GM18498 (cell line): ENCODE results near the gene ACTL10.

ENCODE experiments used
- ATAC-seq: cut with Tn5 transposase; IDR thresholded peaks from one replicate; pipeline ENCODE4 v1.9.1; 2021; ENCODE audit warnings: mild to moderate bottlenecking, moderate library complexity; ENCODE audit not compliant: unreplicated experiment

Gene ACTL10

GRCh38 chr20:33648396-33649004, 18.2 kb upstream of the ACTL10 start:
- no peak for ATAC-seq

DNA sequence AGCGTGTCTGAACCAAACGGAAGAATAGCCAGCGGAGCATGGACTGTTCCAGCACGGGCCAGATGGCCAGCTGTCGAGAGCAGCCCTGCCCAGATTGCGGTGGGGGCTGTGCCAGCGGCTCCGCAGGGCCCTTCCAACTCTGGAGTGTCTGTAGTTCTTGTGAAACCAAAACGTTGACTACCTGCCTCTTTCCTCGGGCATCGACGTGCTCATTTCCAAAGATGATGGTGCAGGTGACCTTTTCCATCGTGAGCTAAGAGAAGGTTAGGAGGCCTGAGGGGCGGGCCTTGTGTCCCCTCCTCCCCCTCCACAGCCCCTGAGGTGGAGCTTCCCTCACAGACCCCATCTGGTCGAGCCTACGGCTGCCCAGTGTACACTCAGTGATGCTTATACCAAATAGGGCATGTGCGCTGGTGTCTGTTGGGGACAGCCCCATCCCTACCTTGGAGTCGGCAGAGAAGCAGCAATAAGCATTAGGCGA, 17.5 kb upstream of the ACTL10 start:
- ATAC-seq: no peak

GRCh38 chr20:33650111-33650752, 16.5 kb upstream of the ACTL10 start:
- ATAC-seq: no peak

DNA sequence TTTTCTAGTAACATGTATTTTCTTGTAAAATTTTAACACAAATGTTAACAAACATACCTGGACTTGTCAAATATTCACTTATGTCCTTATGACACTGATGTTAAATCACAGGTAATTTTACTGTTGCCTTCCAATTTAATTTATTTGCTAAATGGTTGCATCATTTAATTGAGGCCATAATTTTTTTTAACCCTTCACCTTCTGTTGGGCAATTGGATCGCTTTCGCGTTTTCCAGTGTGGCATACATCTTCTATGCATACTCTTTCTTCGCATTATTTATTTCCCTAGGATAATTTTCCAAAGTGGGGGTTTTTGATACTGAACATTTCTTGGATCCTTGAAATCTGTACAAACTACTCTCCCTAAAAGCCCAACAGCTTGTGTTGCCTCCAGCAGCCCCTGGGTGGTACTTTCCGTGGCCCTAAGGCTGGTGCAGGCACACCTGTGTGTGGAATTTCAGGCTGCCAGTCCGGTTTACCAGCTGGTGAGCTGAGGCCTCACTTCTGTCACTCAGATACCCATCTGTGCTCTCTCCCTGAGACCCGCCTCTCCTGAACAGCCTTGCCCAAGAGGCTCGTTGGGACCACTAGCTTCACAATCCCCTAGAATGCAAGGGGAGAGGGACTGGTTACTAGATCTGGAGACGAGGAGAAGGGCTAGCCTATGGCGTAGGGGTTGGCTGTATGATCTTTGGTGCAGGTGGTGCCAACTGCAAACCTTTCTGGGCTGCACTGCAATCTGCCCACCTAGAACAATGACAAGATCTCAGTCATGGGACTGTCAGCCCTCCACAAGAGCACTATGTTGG, 15.8 kb upstream of the ACTL10 start:
- no peak for ATAC-seq

GRCh38 chr20:33651562-33652048, 15.1 kb upstream of the ACTL10 start:
- no peak for ATAC-seq

GRCh38 chr20:33653218-33653899, 13.4 kb upstream of the ACTL10 start:
- ATAC-seq: no peak

DNA sequence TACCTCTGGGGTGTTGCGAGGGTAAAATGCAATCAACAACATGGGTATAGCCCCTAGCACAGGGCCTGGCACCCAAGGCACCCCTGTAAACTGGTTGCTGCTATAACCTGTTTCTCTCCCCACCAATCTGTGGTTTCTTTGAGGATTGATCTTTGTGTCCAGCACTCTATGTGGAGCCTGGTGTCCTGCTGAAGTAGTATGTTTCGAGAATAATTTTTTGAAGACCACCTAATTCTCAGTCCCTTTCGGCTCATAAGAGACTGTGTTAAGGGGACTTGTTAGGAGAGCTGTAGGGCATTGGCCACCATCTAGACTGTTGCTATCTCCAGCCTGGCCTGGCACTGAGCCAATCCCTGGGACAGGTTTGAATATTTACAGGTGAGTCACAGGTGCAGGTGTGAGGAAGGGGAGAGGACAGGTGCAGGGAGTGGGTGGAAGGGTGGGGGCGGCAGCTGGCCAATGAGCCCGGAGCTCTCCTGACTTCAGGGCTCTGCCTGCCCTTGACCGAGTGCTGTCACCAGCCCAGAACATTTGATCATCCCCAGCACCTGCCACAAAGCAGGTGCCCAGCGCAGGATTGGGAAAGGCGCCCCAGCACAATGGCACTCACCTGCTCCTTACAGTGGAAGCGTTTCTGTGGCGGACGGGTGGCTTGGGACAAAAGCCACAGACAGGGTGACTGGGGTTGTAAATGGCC, 12.7 kb upstream of the ACTL10 start:
- no peak for ATAC-seq

GRCh38 chr20:33654680-33655161, 12.0 kb upstream of the ACTL10 start:
- no peak for ATAC-seq

GRCh38 chr20:33655164-33655563, 11.6 kb upstream of the ACTL10 start:
- ATAC-seq: no peak

GRCh38 chr20:33656010-33656782, 10.5 kb upstream of the ACTL10 start:
- no peak for ATAC-seq

GRCh38 chr20:33656783-33657703, 9.7 kb upstream of the ACTL10 start:
- ATAC-seq: no peak

- no peak for ATAC-seq
These were observed 9.0 kb upstream of the ACTL10 start for GRCh38 chr20:33657704-33658095.

DNA sequence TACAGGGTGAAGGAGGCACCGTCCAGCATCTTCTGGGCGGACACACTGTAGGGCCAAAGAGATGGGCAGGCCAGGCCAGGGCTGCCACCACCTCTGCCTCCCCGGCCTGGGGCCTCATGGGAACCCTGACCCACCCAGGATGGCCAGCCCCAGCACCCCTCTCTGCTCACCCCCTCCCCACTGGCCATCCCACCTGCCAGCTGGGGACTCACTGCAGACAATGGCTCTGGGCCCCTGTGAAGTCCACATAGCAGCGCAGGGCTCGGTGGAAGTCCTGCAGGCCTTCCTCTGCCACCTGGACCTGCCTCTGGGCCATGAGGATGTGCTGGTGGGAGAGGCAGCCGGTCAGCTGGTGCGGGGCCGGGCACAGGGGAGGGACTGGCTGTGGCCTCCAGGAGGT, 8.2 kb upstream of the ACTL10 start:
- ATAC-seq: no peak

DNA sequence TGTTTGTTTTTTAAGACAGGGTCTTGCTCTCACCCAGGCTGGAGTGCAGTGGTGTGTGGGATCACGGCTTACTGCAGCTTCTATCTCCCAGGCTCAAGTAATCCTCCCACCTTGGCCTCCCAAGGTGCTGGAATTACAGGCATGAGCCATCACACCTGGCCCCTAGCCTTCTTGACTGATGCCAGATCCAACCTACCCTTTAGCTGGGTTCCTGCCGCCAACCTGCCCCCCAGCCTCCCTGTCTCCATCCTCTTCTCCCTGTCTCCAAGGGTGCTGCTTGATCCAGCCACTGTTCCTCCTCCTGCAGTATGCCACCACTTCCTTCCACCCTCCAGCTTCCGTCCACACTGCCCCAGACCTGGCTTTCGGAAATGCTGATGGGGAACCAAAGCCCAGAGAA, 7.8 kb upstream of the ACTL10 start:
- ATAC-seq: no peak

DNA sequence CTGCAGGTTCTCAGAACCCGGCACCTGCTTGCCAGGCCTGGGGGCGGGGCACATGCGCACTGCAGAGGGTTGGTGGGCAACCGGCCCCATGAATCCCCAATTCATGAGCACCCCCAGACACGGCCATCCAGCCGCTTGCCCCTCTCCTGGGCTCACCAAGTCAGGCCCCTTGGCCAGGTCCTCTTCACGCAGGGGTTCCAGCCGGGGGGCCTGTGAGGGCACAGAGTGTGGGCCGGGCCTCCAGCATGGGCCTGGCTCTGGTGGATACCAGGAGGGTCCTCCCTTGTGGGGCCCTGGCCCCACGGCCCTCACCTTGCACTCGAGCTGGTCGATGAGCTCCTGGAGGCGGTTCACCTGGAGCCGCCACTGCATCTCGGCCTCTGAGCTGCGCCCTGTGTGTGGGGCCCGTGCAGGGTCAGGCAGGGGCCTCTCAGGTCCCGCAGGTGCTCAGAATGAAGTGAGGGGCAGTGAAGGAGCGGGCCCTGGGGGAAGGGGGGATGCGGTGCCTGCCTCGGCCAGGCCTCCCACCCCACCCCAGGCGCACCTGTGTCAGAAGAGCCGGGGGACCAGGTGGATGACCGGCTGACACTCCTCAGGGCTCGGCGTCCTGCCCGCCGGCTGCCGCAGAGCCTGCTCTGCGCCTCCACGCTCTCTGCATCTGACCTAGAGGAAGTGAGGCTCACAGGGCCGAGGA, 7.3 kb upstream of the ACTL10 start:
- no peak for ATAC-seq

GRCh38 chr20:33660035-33660684, 6.6 kb upstream of the ACTL10 start:
- no peak for ATAC-seq

GRCh38 chr20:33660685-33661058, 6.1 kb upstream of the ACTL10 start:
- ATAC-seq: no peak

- no peak for ATAC-seq
These were observed 4.6 kb upstream of the ACTL10 start, which contains the start of gene C20orf144 for GRCh38 chr20:33662172-33662571. Gene C20orf144, plus strand, starts transcription at chr20:33662327. Its CDS starts 19 bp downstream, at chr20:33662346.
